Lung (tissue), 12 donors: Measurements from ENCODE around the gene CD247. TPM values are rescaled to one million over a fixed set of nuclear protein-coding genes. Genes with fewer than 3 reads are reported as not detected.

Experiments used
- ATAC-seq: fragments of 200-7000 bp; cut with Tn5 transposase; one replicate; pipeline ENCODE4 v1.9.1; 2020; ENCODE audit warnings: moderate number of reproducible peaks; ENCODE audit not compliant: insufficient read depth, low FRiP score
- DNase-seq, 3 donors: peaks; one replicate each; pipeline ENCODE4 v3.0.0-alpha.2; 2013 to 2017
- H3K27ac ChIP-seq, 2 donors: one replicate each; pipeline ENCODE4 v1.5.1; 2013; ENCODE audit warnings: mild to moderate bottlenecking in 2 of 2, moderate library complexity in 2 of 2, control low read depth in 1 of 2, inconsistent platforms in 1 of 2, low read depth in 1 of 2, low read length in 1 of 2
- H3K27me3 ChIP-seq, 3 donors: one replicate each; pipeline ENCODE4 v1.5.1; 2013; ENCODE audit warnings: low read length in 2 of 3; ENCODE audit not compliant: control insufficient read depth in 3 of 3, insufficient read depth in 3 of 3
- H3K36me3 ChIP-seq, 4 donors: one replicate each; pipeline ENCODE4 v1.5.1; 2013; ENCODE audit warnings: low read length in 4 of 4, mild to moderate bottlenecking in 1 of 4, moderate library complexity in 1 of 4; ENCODE audit not compliant: control insufficient read depth in 4 of 4, insufficient read depth in 4 of 4
- H3K4me1 ChIP-seq, 5 donors: one replicate each; pipeline ENCODE4 v1.5.1; 2013; ENCODE audit warnings: low read length in 5 of 5, mild to moderate bottlenecking in 2 of 5, moderate library complexity in 1 of 5; ENCODE audit not compliant: control insufficient read depth in 5 of 5, insufficient read depth in 5 of 5
- H3K4me3 ChIP-seq: one replicate; pipeline ENCODE4 v1.5.1; 2013; ENCODE audit warnings: mild to moderate bottlenecking, control low read depth, moderate library complexity
- H3K9ac ChIP-seq, 2 donors: one replicate each; pipeline ENCODE4 v1.5.1; 2013; ENCODE audit warnings: low read length in 2 of 2, control low read depth in 1 of 2; ENCODE audit not compliant: insufficient read depth in 1 of 2
- H3K9me3 ChIP-seq, 4 donors: one replicate each; pipeline ENCODE4 v1.5.1; 2013; ENCODE audit warnings: low read length in 3 of 4, mild to moderate bottlenecking in 1 of 4, moderate library complexity in 1 of 4; ENCODE audit not compliant: control insufficient read depth in 4 of 4, insufficient read depth in 3 of 4
- CTCF ChIP-seq: IDR thresholded peaks from 2 replicates; pipeline ENCODE4 v1.5.1; 2012; ENCODE audit warnings: mild to moderate bottlenecking; ENCODE audit errors: control extremely low read depth, extremely low read depth
- WGBS, 2 donors: extraction: QIAGEN DNeasy Blood & Tissue Kit; methylation state at CpG; one replicate each; pipeline ENCODE4 v1.1.7; 2013; 5-methylcytosine and 5-hydroxymethylcytosine counted together
- polyA plus RNA-seq, 2 donors: library from polyadenylated mRNA; stranded (reverse); fragments of 200-250 nt; gene quantifications; one replicate each; pipeline ENCODE4 v1.2.1, GENCODE V29; 2013
- total RNA-seq, 2 donors: library from RNA; depleted of rRNA in 1 of 2; stranded (reverse); fragments of >200 nt in 1 of 2; gene quantifications; one replicate each; pipeline ENCODE4 v1.2.1, GENCODE V29; 2014 to 2021
- donor health status: control.
- donor health status: control.
- donor health status: Bipolar disorder and iron deficiency.
- donor health status: healthy.
- donor health status: DM: yes; HTN: yes; CAD: no.

CD247 gene
- total and polyA plus RNA-seq, 4 donors, result 3.4 to 5.9 (median 3.8) TPM

GRCh38 chr1:167463875-167464575 lies 54.3 kb downstream of the CD247 start:
- WGBS, 2 donors, result 82 to 88% methylated on average over 6 of the region's 6 CpGs
- H3K4me1 ChIP-seq, result peaks cover 0 to 3% (median 0%) of the 10 kb centered on the region in 5 donors
- H3K4me3 ChIP-seq, result no peak overlapping the region
- no peaks in the 10 kb centered on the region for H3K27me3 ChIP-seq
- no peak overlapping the region for H3K27ac ChIP-seq
- no peak for ATAC-seq
- H3K9me3 ChIP-seq, result no peaks in the 10 kb centered on the region
- no peak for TF ChIP-seq CTCF
- no peaks in the 10 kb centered on the region for H3K36me3 ChIP-seq
- no peak overlapping the region for H3K9ac ChIP-seq
- no peak for DNase-seq

GRCh38 chr1:167463080-167463479 lies 55.2 kb downstream of the CD247 start:
- TF ChIP-seq CTCF, result no peak
- Histone ChIP-seq H3K27ac (no peak overlapping the region), H3K27me3 (no peaks in the 10 kb centered on the region), H3K4me3 (no peak overlapping the region), H3K9ac (no peak overlapping the region), H3K9me3 (no peaks in the 10 kb centered on the region), H3K36me3 (no peaks in the 10 kb centered on the region), H3K4me1 (peaks cover 0 to 3% (median 0%) of the 10 kb centered on the region in 5 donors)
- no peak for ATAC-seq
- DNase-seq, result no peak
- 84 to 91% methylated on average over 4 of the region's 4 CpGs for WGBS, 2 donors

- H3K9me3 ChIP-seq, result no peaks in the 10 kb centered on the region
- no peak for DNase-seq
- peaks cover 0 to 3% (median 0%) of the 10 kb centered on the region in 5 donors for H3K4me1 ChIP-seq
- TF ChIP-seq CTCF, result no peak
- whole genome bisulfite sequencing, 2 donors, result 89% methylated on average over 8 of the region's 8 CpGs
- H3K27me3 ChIP-seq, result peaks cover 0 to 6% (median 2%) of the 10 kb centered on the region in 3 donors
- H3K4me3 ChIP-seq, result no peak overlapping the region
- no peaks in the 10 kb centered on the region for H3K36me3 ChIP-seq
- no peak overlapping the region for H3K9ac ChIP-seq
- H3K27ac ChIP-seq, result no peak overlapping the region
- ATAC-seq, result no peak
Measured at GRCh38 chr1:167462341-167462740, 56.0 kb downstream of the CD247 start.
